K562 (cell line): ENCODE measurements around the gene PCCA. TPM values are rescaled to one million over a fixed set of nuclear protein-coding genes. Genes with fewer than 3 reads are reported as not detected.

ENCODE experiments used
- ARID1B ChIP-seq: fragments of 450-650 bp; IDR thresholded peaks from 2 replicates; pipeline ENCODE4 v1.6.1; 2016; ENCODE audit warnings: antibody characterized with exemption, mild to moderate bottlenecking, inconsistent platforms
- EZH2 ChIP-seq: IDR thresholded peaks from 2 replicates; pipeline ENCODE4 v1.6.1; 2012; ENCODE audit warnings: low read depth, mild to moderate bottlenecking, inconsistent platforms, low read length, borderline replicate concordance
- KLF16 ChIP-seq: IDR thresholded peaks from 2 replicates; pipeline ENCODE4 v1.6.1; 2016; ENCODE audit warnings: antibody characterized with exemption
- RNF2 ChIP-seq: sonication (generic); IDR thresholded peaks from 2 replicates; pipeline ENCODE4 v1.6.1; 2016
- ZFP30 ChIP-seq: fragments of 250-450 bp; sonication (Bioruptor Pico); IDR thresholded peaks from 2 replicates; pipeline ENCODE4 v1.8.0; 2022; ENCODE audit warnings: moderate library complexity, mild to moderate bottlenecking, inconsistent platforms, borderline replicate concordance
- ZNF232 ChIP-seq: sonication (generic); formaldehyde crosslinking; IDR thresholded peaks from 2 replicates; pipeline ENCODE4 v1.8.0; 2022; ENCODE audit warnings: mild to moderate bottlenecking, missing genetic modification reagents
- polyA plus RNA-seq, 8 experiments: library from polyadenylated mRNA; depleted of rRNA in 4 of 8; stranded (reverse) in 5 of 8; unstranded in 3 of 8; fragments of >200 nt; fragmentation: Nextera tagmentation in 2 of 8; fragmentation: Illumina TruSeq in 1 of 8; extraction: Ambion mirVana in 2 of 8; extraction: Trizol in 1 of 8; gene quantifications; 2 replicates each; pipeline versions ENCODE4 v1.2.1 to v1.2.3, GENCODE V29; 2011 to 2014; ENCODE audit warnings: inconsistent platforms in 1 of 8, missing spikeins in 1 of 8
- total RNA-seq, 7 experiments: library from RNA; depleted of rRNA in 6 of 7; stranded (reverse); fragments of >200 nt in 6 of 7; fragmentation: Illumina TruSeq in 2 of 7; extraction: Trizol in 2 of 7; gene quantifications; 2 replicates each; pipeline versions ENCODE4 v1.2.1 to v1.2.3, GENCODE V29; 2011 to 2021; ENCODE audit warnings: low replicate concordance in 1 of 7
- TF ChIP-seq, protein P1 (sequence below), 2 experiments: fragments of 450-650 bp; formaldehyde crosslinking in 1 of 2; IDR thresholded peaks; 2 replicates each; pipeline versions ENCODE4 v1.4.0 to v1.6.1; 2014 to 2020; ENCODE audit warnings: mild to moderate bottlenecking in 2 of 2, borderline replicate concordance in 1 of 2, low read depth in 1 of 2
- TF ChIP-seq, protein P2 (sequence below): fragments of 250-450 bp; sonication (Bioruptor Pico); IDR thresholded peaks from 2 replicates; pipeline ENCODE4 v1.8.0; 2022; ENCODE audit warnings: inconsistent platforms, mild to moderate bottlenecking, moderate library complexity, borderline replicate concordance
- TF ChIP-seq, protein P3 (sequence below), 2 experiments: fragments of 200-800 bp in 1 of 2; sonication (Bioruptor generic) in 1 of 2; sonication (generic) in 1 of 2; formaldehyde crosslinking in 1 of 2; IDR thresholded peaks in 1 of 2; conservative IDR thresholded peaks in 1 of 2; 2 replicates each; pipeline versions ENCODE4 v1.5.0 to v1.6.1; 2016 to 2020; ENCODE audit warnings: missing compliant biosample characterization in 1 of 2, missing genetic modification characterization in 1 of 2, missing genetic modification reagents in 1 of 2
- TF ChIP-seq, protein P4 (sequence below), 2 experiments: fragments of 450-650 bp in 1 of 2; sonication (generic) in 1 of 2; formaldehyde crosslinking in 1 of 2; IDR thresholded peaks in 1 of 2; conservative IDR thresholded peaks in 1 of 2; 2 replicates each; pipeline versions ENCODE4 v1.6.1 to v1.8.1; 2016 to 2023; ENCODE audit warnings: mild to moderate bottlenecking in 2 of 2, moderate library complexity in 2 of 2, inconsistent platforms in 1 of 2, missing genetic modification reagents in 1 of 2
- TF ChIP-seq, protein P5 (sequence below): sonication (generic); formaldehyde crosslinking; IDR thresholded peaks from 2 replicates; pipeline ENCODE4 v1.8.1; 2023; ENCODE audit warnings: mild to moderate bottlenecking, missing genetic modification reagents

PCCA gene
- total and polyA plus RNA-seq, 9 of the 15 experiments (the other 6 are each of a cell fraction or from before 2014, with no cell fraction given): 5.2 to 14.1 (median 9.7) TPM

DNA sequence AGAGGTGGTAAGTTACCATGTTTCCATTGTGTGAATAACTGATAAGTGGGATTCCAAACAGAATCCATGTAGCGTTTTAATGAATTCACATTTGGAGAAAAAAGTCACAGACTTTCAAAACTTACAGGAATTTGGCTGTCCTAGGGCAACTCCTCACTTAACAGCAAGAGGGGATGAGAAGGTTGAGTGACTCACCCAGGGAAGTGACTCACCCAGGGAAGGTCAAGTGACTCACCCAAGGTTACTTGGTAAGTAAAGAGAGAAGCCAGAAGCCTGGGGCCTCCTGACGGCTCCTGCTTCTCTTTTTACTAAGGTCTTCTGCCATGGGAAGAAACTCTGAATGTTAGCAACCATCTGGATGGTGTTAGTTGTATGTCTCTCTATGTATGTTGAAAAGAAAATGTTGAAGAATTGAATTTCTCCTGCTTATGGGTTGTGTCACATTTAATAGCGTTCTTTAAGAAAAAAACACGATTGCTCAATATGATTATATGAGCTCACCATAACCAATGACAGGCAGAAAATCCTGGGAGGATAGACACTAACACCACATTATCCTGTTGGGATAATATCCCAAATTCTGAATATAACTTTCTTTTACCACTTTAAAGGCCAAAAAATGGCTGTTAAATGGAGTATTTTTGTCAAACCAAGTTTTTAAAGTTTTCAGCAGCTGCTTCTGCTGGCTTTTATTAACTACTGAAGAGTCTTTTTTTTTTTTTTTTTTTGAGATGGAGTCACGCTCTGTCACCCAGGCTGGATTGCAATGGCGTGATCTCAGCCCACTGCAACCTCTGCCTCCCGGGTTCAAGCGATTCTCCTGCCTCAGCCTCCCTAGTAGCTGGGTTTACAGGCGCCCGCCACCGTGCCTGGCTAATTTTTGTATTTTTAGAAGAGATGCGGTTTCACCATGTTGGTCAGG lies 304.1 kb downstream of the PCCA start (continued):
- TF ChIP-seq, protein P1, sequence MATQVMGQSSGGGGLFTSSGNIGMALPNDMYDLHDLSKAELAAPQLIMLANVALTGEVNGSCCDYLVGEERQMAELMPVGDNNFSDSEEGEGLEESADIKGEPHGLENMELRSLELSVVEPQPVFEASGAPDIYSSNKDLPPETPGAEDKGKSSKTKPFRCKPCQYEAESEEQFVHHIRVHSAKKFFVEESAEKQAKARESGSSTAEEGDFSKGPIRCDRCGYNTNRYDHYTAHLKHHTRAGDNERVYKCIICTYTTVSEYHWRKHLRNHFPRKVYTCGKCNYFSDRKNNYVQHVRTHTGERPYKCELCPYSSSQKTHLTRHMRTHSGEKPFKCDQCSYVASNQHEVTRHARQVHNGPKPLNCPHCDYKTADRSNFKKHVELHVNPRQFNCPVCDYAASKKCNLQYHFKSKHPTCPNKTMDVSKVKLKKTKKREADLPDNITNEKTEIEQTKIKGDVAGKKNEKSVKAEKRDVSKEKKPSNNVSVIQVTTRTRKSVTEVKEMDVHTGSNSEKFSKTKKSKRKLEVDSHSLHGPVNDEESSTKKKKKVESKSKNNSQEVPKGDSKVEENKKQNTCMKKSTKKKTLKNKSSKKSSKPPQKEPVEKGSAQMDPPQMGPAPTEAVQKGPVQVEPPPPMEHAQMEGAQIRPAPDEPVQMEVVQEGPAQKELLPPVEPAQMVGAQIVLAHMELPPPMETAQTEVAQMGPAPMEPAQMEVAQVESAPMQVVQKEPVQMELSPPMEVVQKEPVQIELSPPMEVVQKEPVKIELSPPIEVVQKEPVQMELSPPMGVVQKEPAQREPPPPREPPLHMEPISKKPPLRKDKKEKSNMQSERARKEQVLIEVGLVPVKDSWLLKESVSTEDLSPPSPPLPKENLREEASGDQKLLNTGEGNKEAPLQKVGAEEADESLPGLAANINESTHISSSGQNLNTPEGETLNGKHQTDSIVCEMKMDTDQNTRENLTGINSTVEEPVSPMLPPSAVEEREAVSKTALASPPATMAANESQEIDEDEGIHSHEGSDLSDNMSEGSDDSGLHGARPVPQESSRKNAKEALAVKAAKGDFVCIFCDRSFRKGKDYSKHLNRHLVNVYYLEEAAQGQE (IDR thresholded peaks at IDR 0.05; ENCODE audit: borderline replicate concordance): peak; percentile 26; the same call in 1 of the 2 replicates
- TF ChIP-seq, protein P1 (CRISPR knock-in tag; IDR thresholded peaks at IDR 0.05; ENCODE audit: low read depth): no peak
- TF ChIP-seq RNF2 (0 out of 2 replicates have a peak, but pooled peaks have one; percentile 37), ZNF232 (CRISPR knock-in tag) (no peak), ARID1B (peak; percentile 92), EZH2 (no peak), ZFP30 (CRISPR knock-in tag) (no peak), KLF16 (no peak)
- TF ChIP-seq, protein P2, sequence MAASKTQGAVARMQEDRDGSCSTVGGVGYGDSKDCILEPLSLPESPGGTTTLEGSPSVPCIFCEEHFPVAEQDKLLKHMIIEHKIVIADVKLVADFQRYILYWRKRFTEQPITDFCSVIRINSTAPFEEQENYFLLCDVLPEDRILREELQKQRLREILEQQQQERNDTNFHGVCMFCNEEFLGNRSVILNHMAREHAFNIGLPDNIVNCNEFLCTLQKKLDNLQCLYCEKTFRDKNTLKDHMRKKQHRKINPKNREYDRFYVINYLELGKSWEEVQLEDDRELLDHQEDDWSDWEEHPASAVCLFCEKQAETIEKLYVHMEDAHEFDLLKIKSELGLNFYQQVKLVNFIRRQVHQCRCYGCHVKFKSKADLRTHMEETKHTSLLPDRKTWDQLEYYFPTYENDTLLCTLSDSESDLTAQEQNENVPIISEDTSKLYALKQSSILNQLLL (CRISPR knock-in tag): no peak
- TF ChIP-seq, protein P3, sequence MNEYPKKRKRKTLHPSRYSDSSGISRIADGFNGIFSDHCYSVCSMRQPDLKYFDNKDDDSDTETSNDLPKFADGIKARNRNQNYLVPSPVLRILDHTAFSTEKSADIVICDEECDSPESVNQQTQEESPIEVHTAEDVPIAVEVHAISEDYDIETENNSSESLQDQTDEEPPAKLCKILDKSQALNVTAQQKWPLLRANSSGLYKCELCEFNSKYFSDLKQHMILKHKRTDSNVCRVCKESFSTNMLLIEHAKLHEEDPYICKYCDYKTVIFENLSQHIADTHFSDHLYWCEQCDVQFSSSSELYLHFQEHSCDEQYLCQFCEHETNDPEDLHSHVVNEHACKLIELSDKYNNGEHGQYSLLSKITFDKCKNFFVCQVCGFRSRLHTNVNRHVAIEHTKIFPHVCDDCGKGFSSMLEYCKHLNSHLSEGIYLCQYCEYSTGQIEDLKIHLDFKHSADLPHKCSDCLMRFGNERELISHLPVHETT (CRISPR knock-in tag; conservative IDR thresholded peaks at IDR 0.05 in 1 of 2, IDR thresholded peaks at IDR 0.05 in 1 of 2): peak in 1 of 2 experiments; percentile 46; a peak in 1 of 4 replicates
- TF ChIP-seq, protein P4, sequence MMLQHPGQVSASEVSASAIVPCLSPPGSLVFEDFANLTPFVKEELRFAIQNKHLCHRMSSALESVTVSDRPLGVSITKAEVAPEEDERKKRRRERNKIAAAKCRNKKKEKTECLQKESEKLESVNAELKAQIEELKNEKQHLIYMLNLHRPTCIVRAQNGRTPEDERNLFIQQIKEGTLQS (IDR thresholded peaks at IDR 0.05): peak; percentile 99
- TF ChIP-seq, protein P4 (CRISPR knock-in tag; conservative IDR thresholded peaks at IDR 0.05): peak; percentile 98; the same call in 1 of the 2 replicates
- TF ChIP-seq, protein P5, sequence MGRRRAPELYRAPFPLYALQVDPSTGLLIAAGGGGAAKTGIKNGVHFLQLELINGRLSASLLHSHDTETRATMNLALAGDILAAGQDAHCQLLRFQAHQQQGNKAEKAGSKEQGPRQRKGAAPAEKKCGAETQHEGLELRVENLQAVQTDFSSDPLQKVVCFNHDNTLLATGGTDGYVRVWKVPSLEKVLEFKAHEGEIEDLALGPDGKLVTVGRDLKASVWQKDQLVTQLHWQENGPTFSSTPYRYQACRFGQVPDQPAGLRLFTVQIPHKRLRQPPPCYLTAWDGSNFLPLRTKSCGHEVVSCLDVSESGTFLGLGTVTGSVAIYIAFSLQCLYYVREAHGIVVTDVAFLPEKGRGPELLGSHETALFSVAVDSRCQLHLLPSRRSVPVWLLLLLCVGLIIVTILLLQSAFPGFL (CRISPR knock-in tag): no peak
